Inferior parietal cortex (tissue), 1 donor: ENCODE measurements around the gene ATXN1.
"Not testable (repeated sequence)": the region's sequence is repeated elsewhere in the genome, so short reads cannot be mapped to it uniquely, and the experiment has no call there.

Experiments
- DNase-seq: peaks from one replicate; pipeline ENCODE4 v3.0.0-alpha.2; 2016; ENCODE audit errors: extremely low spot score

Gene ATXN1

DNA sequence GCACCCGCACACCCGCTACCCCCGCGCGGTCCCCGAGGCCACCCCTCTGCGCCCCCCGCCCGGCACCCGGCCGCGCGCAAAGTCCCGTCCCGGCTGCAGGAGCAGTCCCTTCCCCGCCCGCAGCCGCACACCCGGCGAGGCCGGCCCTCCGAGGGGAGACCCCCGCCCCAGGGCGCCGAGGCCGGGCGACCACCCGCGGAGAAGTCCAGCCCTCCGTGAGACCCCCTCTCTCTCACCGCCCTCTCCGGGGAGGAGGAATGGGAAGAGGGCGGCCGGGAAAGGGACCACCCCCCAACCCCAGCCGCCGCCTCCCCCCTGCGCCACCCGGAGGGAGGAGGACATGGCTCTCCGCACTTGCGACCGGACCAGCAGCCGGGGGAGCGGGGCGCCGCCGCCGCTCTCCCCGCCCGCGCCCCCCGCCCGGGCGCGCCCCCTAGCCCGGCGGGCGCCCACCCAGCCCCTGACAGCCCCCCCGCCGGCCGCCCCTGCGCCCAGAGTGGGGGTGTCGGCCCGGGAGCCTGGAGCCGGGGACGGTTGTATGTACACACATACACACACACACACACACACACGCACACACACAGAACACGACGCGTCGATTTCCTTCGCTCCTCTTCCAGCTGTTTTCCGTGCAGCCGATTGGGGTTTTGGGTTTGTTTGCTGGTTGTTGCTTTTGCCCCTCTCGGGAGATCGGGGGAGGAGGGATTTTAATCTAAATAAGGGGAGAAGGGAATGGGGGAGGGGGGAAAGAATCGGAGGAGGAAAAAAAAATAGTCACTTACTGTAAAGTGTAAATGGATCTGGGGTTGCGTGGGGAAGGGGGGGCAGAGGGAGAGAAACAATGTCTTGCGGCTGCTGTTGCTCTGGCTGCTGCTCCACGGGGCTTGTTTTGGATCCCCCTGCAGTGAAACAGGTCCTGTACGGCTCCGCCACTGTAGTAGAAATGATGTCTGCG lies at the start of gene ATXN1:
TSS of gene ATXN1 (minus strand) at position 945 of the 955 bp plus-strand sequence.
- DNase-seq, result no peak

DNA sequence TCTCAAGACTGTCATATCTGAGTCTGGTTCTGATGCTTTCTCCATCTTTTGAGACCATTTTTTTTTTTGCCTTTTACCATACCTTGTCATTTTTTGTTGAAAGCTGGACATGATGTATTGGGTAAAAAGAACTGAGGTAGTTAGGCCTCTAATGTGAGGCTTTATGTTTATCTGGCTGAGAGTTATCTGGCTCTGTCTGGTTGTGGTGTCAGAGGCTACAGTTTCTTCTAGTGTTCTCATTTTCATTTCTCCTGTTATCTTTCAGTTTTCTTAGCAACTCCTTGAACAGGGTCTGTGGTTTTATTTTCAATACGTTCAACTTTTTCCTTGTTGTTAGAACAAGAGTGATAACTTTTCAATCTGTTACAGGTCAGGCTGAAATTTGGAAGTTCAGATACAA lies 49.2 kb upstream of the ATXN1 start:
- DNase-seq, result no peak

DNA sequence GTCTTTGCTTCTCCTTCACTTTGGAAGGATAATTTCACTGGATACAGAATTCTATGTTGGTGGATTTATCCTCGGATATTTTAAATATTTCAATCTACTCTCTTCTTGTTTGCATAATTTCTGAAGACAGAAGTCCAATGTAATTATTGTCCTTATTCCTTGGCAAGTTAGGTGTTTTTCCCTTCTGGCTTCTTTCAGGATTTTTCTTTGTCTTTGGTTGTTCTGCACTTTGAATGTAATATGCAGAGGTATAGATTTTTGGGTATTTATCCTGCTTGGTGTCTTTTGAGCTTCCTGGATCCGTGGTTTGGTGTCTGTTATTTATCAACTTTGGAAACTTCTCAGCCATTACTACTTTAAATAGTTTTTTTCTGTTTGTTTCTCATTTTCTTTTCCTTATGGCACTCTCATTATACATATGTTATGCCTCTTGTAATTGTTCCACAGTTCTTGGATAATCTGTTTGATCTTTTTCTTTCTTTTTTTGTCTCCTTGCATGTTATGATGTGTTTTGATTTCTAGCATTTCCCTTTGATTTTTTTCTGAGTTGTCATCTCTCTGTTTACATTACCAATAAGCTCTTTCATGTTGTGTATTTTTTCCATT lies 48.6 kb upstream of the ATXN1 start:
- DNase-seq, result no peak

DNA sequence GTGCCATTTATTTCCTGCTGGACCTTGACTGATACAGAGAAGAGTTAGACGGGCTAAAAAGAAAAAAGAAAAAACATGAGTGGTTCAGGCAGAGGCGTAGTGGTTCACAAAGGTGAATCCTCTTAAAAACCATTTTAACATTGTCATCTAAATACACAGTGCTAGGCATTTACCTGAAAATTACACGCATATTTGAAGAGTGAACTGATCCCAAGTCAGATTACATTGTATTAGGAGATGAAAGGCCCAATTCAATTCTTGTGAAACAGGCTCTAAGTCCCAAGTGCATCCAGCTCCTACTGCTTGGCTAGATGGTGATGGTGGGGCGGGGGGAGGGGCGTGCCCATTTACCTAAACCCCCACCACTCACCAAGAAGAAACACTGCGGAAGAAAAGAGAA lies 46.7 kb upstream of the ATXN1 start:
- no peak for DNase-seq

DNA sequence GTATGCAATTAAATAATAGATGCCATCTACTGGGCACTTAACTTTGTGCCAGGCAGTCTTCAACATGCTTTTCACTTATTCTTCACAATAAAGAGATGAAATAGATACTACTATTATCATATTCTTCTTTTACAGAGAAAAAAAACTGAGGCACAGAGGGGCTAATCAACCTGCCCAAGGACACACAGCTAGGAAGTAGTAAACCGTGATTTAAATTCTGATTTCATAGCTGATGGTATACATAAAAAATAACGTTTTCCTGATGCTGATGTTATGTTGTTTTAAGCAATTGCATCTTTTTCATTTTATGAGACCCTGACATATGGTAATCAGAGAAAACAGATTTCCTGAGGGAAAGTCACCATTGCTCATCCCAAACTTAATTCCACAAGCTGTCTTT lies 45.1 kb upstream of the ATXN1 start:
- no peak for DNase-seq

DNA sequence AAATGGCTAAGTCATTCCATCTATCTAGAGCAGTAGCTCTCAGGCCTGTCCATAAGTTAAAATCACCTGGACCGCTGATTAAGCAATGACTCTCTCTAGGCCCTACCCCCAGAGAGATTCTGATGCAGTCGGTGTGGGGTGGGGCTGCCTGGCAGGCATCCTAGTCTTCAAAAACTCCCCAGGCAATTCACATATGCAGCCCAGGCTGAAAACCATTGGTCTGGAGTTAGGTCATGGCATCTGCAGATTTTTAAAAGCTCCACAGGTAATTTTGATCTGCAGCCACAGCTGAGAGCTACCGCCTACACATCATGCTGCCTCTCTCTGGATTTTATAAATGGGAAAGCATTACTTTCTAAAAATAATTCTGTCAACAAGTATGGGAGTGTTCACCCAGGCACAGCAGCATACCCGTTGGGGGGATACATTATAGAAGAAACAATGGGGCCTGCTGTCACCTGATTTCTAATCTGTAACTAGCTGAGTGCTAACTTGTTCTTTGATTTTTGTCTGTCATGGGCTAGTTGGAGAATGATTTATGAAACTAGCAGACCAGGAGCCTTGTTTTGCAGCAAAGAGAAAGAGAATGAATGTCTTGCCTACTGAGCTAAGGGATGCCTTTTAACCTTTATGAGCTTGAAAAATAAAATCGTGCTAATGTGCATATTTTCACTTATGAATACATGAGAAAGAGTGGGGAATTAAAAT lies 44.1 kb upstream of the ATXN1 start:
- DNase-seq, result peak; percentile 13

DNA sequence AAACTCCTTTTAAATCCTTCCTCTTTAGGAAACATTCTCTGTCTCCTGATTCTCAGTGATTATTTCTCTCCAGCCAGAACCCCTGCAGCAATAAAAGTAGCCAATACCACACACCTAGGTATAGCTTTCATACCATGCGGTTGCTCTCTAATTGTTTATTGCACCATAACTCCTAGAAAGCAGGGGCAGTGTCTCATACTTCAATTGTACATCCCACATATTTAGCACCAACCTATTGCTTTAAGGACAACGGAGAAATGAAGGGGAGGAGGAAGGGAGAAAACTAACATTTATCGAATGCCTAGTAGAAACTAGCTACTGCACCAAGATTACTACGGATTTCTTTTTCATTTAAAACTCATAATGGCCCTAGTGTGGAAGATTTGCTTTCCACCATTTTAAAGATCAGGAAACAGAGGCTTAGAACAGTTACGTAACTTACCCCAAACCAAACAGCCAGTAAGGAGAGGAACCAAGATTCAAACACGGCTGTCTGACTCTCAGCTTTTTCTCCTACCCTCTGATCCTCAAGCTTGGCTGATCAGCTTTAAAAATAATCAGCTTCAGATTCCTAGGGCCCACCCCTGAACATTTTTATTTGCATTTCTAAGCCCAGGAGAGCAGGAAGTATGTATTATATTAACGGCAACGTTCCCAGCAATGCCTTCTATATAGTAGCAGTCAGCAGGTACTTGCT lies 43.4 kb upstream of the ATXN1 start:
- DNase-seq, result peak; percentile 45

DNA sequence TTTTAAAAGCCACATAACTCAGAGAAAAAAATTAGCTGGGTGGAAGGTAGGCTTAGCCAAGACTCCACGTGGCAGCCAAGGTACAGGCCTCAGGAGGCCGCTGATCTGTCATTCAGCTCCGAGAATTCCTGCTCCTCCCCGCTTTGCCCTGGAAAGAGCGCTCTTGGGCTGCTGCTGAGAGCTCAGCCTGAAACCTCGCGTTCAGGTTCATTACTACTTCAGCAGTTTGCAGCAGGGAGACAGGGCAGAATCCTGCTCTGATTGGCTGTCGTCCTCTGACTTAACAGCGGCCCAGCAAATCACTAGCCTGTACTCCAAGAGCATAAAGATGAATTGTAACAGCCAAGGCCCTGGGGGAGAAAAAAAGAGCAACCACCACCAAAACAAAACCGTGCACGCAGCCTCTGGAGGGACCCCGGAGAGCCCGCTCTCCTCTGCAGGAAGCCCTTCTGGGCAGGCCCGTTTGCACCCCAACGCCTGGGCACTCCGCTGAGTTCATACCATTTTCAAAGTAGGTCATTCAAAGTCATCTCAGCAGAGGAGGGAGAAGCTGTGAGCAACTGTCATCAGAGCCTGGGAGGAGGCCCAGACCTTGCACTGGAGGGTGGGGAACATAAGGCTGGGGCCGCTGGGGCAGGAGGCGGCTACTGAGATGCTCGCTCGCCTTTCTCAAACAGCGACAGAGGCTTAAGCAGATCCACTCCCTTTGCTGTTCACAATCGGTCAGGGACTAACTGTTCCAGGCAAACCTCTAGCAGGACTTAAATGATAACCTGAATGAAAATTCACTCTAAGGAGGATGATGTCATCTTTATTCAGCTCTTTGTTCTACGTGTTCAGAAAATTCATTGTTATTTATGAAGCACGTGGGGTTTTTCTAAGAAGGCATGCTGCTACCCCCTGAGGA lies 42.3 kb upstream of the ATXN1 start:
- DNase-seq, result peak; percentile 72

DNA sequence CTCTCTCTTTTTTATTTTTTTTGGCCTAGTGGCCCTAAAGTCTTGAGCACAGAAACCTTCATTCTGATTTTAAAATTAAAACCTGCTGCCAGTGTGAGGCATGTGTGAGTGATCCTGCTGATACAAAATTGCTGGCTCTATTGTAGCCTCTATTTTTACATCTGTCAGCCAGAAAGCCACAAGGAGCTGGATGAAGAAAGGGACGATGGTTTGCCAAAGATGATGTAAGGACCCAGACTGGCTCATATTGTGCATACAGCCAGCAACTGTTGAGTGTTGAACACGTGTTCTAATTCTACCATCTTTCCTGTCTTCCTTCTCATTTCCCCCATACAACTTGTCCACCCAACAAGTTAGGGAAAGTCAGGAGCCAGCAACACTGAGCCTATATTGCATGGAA lies 40.8 kb upstream of the ATXN1 start:
- DNase-seq, result peak; percentile 39

DNA sequence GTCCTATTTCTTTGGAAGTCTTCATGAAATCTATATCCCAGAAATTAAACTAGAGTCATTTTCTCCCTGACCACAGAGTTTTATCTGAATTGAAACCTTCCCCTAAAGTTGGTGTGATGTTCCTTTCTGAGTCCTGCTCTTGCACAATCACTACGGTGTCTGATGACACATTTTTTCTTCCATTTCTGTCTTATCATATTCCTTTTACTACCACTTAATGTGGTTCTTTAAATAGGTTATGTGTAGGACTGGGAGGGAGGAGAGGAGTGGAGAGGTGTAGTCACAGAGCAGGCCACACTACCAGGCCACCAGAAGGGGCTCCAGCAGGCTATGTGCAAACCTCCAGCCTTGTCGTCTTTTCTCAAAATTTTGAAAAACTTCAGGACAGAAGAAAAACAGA lies 39.7 kb upstream of the ATXN1 start:
- no peak for DNase-seq

DNA sequence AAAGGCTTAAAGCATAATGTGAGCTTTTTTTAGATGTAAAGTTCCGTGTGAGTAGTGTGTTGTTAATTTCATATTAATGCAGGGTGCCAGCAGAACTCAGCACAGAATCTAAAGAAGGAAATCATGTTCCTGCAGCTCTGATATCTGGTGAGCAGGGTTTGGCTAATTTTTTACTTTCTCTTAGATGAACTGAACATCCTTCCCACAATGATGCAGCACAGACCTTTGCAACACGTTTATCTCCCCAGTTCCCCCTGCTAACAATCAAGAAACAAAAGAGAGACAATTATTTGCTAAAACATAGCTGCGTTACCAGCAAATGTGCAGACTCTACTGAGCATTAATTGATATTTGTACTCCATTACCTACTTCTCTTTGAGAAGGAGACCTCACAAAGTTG lies 39.1 kb upstream of the ATXN1 start:
- DNase-seq, result no peak

DNA sequence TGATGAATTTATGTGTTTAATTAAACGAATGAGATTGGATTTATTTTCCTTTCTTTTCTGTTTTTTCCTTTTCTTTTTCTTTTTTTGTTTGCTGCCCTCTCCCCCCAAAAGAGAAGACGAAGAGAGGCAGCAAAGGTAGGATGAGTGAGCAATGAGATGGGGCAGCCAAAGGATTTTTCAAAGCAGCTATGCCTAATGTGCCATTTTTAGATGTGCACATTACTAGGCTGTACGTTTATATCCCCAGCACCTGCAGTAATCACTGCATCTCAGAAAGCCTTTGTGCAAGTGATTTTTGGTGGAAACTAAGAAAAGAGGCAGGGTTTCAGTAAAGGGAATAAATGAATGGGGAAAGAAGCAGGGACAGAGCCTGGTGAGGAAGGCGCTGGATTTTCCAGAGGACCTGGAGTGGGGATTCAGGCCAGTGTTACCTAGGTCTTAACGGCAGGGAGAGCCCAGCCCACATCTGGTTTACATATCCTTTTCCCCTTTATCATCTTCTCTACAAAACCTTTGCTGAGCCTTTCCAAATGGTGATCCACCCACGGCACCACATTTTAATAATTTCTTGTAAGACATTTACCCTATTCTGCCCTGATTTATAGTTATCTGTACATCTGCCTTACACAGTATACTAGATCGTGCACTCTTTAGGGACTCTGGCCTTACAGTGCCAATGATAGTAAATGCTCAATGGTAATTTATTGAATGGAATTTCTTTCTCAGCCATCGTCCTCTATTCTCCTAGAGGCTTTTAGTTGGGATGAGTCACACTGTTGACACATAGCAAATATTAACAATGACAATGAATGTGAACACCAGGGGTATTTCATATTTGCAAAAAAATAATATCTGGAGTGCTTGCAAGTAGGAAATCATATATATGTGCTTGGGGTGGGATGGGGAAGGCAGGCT lies 38.3 kb upstream of the ATXN1 start:
- no peak for DNase-seq

DNA sequence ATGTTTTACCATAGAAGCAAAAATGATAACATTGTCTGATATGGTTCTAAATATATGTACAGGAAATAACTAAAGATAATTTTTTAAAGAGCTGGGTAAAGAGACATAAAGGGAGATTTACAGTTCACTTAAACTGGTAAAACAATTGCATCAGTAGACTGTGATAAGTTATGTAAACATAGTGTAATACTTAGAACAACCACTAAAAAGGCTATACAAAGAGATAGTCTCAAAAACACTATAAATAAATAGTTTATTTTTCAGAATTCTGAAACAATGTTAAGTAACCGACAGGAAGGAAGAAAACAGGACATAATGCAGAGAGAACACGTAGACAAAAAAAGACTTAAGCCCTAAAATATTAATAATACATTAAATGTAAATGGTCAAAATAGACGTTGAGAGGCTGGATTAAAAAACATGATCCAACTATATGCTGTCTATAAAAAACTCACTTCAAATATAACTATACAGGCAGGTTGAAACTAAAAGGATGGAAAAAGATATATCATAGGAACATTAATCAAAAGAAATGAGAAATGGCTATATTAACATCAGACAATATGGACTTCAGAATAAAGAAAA lies 32.7 kb upstream of the ATXN1 start:
- no peak for DNase-seq

DNA sequence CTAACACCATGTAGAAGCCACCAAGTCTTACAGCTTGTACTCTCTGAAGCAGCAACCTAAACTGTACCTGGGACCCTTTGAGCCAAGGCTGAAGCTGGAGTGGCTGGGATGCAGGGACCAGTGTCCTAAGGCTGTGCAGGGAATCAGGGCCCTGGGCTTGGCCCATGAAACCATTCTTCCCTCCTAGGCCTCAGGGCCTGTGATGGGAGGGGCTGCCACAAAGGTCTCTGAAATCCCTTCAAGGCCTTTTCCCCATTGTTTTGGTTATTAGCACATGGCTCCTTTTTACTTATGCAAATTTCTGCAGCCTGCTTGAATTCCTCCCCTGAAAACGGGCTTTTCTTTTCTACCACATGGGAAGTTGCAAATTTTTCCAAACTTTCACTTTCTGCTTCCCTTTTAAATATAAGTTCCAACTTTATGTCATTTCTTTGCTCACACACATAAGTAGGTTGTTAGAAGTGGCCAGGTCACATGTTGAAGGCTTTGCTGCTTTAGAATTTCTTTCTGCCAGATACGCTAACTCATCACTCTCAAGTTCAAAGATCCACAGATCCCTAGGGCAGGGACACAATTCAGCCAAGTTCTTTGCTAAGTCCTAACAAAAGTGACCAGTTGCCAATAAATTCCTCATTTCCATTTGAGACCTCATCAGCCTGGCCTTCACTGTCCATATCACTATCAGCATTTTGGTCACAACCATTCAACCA lies 28.2 kb upstream of the ATXN1 start:
- no peak for DNase-seq

DNA sequence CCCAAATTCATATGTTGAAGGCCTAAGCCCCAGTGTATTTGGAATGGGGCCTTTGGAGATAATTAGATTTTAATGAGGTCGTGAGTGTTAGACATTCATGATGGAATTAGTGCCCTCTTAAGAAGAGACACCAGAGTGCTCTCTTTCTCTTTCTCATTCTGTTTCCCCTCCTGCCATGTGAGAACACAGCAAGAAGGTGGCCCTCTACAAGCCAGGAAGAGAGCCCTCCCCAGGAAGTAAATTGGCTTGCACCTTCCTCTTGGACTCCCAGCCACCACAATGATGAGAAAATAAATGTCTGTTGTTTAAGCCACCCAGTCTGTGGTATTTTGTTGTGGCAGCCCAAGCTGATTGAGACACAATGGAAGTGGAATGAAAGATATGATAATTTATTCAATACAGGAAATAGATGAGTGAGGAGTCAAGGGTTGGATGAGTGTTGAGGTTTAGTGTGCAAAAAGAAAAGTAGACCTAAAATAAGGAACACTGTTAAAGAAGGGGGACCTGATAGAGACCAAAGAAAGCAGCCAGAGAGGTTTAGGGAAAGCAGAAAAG lies 25.9 kb upstream of the ATXN1 start:
- DNase-seq, result no peak

DNA sequence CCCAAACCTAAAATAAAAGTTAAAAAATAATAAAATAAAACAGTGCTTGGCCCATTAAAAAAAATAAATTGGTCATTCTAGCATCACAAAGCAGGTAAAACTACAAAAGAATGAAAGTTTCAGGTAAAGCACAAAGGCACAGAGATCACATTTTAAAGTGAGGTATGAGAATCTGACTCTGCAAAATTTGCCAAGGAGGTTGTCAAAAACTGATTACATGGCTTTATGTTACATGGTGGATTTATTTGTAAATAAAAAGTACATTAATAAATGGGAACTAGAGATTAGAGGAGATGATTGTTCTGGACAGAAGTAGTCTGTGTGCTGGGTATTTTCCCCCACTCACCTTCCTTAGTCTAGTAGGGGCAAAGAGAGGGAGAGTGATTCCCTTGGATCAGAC lies 24.2 kb upstream of the ATXN1 start:
- no peak for DNase-seq

DNA sequence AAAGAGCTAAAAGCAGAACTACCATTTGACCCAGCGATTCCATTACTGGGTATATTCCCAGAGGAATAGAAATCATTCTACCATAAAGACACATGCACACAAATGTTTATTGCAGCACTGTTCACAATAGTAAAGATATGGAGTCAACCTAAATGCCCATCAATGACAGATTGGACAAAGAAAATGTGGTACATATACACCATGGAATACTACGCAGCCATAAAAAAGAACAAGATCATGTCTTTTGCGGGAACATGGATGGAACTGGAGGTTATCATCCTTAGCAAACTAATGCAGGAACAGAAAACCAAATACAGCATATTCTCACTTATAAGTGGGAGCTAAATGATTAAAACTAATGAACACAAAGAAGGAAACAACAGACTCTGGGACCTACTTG lies 23.7 kb upstream of the ATXN1 start:
- not testable (repeated sequence) for DNase-seq

DNA sequence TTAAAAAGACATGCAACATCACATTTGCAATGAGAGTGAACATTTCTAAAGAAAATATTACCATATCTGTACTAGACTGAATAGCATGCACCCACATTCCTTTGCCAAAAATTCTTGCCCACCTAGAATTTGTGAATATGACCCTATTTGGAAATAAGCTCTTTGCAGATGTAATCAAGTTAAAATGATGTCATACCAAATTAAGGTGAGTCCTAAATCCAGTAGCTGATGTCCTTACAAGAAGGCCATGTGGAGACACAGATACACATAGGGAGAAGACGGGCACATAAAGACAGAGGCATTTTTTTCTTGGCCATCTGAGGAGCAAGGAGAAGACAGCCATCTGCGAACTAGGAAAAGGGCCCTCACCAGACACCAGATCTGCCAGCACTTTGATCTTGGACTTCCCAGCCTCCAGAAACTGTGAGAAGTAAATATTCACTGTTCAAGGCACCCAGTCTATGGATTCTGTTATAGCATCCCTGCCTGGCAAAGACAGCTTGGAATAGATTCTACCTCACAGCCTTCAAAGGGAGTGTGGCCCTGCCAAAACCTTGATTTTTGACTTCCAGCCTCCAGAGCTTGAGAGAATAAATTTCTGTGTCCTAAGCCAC lies 22.8 kb upstream of the ATXN1 start:
- DNase-seq, result no peak
